GM21717 (cell line): ENCODE results near the gene PARD3.
"Not testable (repeated sequence)": the region's sequence is repeated elsewhere in the genome, so short reads cannot be mapped to it uniquely, and the experiment has no call there.

Experiments used
- ATAC-seq: cut with Tn5 transposase; IDR thresholded peaks from one replicate; pipeline ENCODE4 v1.9.1; 2021; ENCODE audit warnings: mild to moderate bottlenecking, moderate library complexity; ENCODE audit not compliant: unreplicated experiment

PARD3 gene

GRCh38 chr10:34719746-34720145, 95.3 kb downstream of the PARD3 start:
- no peak for ATAC-seq

- no peak for ATAC-seq
Measured at GRCh38 chr10:34719328-34719727, 95.8 kb downstream of the PARD3 start.

GRCh38 chr10:34717429-34717828, 97.7 kb downstream of the PARD3 start:
- no peak for ATAC-seq

- ATAC-seq: no peak
Measured at GRCh38 chr10:34716958-34717357, 98.1 kb downstream of the PARD3 start.

DNA sequence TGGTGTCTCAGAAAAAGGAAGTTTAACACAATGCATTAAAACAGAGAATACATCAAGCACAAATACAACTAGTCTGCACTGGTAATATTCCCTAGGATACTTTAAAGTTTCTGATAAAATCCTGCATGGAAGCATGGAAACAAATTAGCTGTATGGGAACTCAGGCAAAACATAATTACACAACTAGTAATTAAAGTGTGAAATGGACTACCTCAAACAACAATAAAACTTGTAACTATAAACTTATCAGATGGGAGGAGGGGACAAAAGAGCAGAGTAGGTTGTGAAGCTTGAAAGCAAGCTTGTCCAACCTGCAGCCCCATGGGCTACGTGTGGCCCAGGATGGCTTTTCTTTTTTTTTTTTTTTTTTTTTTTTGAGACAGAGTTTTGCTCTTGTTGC, 98.9 kb downstream of the PARD3 start:
- ATAC-seq: no peak

GRCh38 chr10:34715511-34716187, 99.4 kb downstream of the PARD3 start:
- ATAC-seq: no peak

- ATAC-seq: no peak
Measured at GRCh38 chr10:34713875-34714274, 101.2 kb downstream of the PARD3 start.

- ATAC-seq: no peak
Measured at GRCh38 chr10:34711500-34711899, 103.6 kb downstream of the PARD3 start.

DNA sequence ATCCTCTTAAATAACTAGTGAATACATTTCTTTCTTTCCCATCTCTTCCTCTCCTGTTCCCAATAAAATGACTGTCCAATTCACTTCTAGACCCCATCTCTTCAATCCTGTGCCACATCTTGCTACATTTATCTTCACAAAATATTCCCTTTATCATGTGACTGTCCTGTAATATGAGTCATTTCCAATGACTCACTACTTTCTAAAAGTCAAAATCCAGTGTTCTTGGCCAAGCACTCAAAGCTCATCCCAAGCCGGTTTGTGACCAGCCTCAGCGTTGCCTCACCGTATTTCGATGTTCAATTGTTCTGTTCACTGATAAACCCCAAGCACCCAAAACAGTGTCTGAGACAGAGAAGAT, 104.7 kb downstream of the PARD3 start:
- no peak for ATAC-seq

GRCh38 chr10:34709637-34710390, 105.3 kb downstream of the PARD3 start:
- ATAC-seq: no peak

GRCh38 chr10:34707656-34708055, 107.4 kb downstream of the PARD3 start:
- no peak for ATAC-seq

DNA sequence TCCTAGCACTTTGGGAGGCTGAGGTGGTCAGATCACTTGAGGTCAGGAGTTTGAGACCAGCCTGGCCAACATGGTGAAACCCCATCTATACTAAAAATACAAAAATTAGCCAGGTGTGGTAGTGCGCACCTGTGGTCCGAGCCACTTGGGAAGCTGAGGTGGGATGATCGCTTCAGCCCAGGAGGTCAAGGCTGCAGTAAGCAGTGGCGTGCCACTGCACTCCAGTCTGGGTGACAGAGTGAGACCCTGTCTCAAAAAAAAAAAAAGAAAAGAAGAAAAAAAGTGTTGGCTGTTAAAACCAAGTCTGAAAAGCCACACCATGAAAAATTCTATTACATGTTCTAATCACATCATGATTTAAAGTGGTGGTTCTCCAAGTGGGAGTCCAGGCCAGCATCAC, 108.1 kb downstream of the PARD3 start:
- not testable (repeated sequence) for ATAC-seq

DNA sequence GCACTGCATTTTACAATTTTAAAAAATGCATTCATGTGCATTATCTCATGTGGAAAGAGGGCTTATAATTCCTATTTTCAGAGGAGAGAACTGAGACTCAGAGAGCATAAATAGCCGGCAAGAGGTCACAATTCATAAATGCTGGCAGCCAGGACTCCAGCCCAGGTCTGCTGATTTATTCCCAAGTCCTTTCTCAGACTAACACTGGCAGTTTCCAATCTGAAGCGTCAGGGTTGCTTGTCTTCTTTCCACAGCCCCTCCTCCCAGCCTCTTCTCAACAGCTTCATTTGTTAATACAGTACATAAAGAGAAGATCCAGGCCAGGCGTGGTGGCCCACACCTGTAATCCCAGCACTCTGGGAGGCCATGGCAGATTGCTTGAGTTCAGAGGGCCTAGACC, 108.9 kb downstream of the PARD3 start:
- ATAC-seq: no peak

DNA sequence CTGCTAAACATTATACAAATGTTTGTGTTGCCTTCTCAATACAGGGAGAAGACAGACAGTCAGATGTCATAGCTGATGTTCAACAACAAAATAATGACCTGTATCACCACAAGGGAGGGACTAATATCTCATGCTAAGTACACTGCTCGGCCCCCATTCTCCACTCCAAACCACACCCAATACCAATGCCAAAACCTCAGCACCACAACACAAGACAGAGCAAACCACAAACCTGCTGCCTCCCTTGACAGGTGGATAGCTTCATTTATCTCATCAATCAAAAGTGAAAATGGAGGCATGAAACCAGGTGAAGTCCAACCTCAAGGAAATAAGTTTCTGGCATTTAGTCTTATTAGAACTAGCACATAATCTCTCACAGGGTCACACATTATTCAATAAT, 109.5 kb downstream of the PARD3 start:
- no peak for ATAC-seq

DNA sequence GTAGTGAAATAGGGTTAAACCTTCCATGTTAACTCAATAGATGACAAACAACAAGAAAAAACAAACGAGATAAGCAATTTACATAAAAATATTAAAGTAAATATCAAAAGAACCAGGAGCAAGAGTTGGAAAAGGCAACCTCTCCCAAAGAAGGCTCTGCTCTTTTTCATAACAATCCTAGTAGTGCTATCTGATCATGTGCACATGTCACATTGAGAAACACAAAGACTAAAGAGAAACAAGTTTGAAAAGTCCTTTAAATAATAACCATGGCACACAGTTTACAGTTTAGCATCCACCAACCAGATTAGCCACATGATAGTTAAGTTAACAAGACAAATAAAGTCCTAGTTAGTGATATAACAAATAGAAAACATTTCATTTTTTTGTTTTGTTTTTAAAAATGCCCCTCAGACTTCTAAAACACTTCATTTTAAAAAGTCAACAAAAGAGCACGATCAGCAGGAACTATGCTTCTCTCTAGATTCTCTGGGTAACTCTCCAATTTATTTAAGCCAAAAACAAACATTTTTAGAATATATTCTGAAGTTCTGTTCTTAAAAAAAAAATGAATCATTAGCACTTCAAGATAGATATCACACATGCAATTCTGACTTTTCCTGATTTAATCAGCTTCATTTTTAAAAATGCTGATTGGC, 110.4 kb downstream of the PARD3 start:
- ATAC-seq: no peak

- ATAC-seq: no peak
Measured at GRCh38 chr10:34702982-34703381, 112.1 kb downstream of the PARD3 start.

- no peak for ATAC-seq
Measured at GRCh38 chr10:34702093-34702937, 112.8 kb downstream of the PARD3 start.

GRCh38 chr10:34701194-34701593, 113.9 kb downstream of the PARD3 start:
- no peak for ATAC-seq

DNA sequence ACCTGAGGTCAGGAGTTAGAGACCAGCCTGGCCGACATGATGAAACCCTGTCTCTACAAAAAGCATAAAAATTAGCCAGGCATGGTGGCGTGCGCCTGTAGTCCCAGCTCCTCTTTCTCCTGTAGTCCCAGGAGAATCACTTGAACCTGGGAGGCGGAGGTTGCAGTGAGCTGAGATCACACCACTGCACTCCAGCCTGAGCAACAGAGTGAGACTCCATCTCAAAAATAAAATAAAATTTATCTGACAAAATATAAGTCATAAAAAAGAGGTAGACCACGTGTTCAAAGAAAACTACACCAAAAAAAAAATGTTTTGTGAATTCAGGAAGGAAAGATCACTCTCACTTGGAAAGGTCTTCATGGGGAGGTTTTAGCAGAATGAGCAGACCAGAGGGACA, 114.3 kb downstream of the PARD3 start:
- not testable (repeated sequence) for ATAC-seq

GRCh38 chr10:34699904-34700517, 115.1 kb downstream of the PARD3 start:
- no peak for ATAC-seq

DNA sequence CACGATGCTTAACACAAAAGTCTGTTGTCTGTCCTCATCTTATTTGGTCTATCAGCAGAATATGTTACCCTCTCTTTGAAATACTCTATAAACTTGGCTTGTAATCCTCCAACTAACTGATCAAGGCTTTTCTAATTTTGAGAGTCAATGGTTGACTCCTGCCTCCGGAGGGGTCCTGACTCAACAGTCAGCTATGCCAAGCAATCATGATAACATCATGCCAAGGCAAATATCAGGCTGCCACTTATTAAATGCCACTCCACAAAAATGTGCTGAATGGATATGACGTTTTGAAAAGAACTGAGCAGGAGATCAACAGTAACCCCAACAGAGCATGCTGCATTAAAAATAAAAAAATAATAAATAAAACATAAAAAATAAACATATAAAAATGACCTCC, 116.1 kb downstream of the PARD3 start:
- no peak for ATAC-seq
